BE2C (cell line): ENCODE measurements around the gene ACVR1B.

Experiments
- DNase-seq: peaks from one replicate; pipeline ENCODE4 v3.0.0-alpha.2; 2020
- H3K27me3 ChIP-seq: fragments of 250-450 bp; sonication (Bioruptor Pico); 2 replicates; pipeline ENCODE4 v1.5.1; 2020; ENCODE audit warnings: mild to moderate bottlenecking
- H3K36me3 ChIP-seq: fragments of 250-450 bp; sonication (Bioruptor Pico); 2 replicates; pipeline ENCODE4 v1.5.1; 2020; ENCODE audit warnings: mild to moderate bottlenecking
- H3K4me1 ChIP-seq: fragments of 250-450 bp; sonication (Bioruptor Pico); 2 replicates; pipeline ENCODE4 v1.5.1; 2020
- H3K4me3 ChIP-seq: 2 replicates; pipeline ENCODE4 v1.5.1; 2011; ENCODE audit warnings: low read depth, low read length
- H3K9me3 ChIP-seq: fragments of 250-450 bp; sonication (Bioruptor Pico); 2 replicates; pipeline ENCODE4 v1.5.1; 2020
- CTCF ChIP-seq: IDR thresholded peaks from 2 replicates; pipeline ENCODE4 v1.5.1; 2012; ENCODE audit warnings: mild to moderate bottlenecking, low read depth, low read length

Gene ACVR1B

GRCh38 chr12:51907083-51907855 is 44.2 kb upstream of the ACVR1B start, which contains the start of gene ACVRL1:
Gene ACVRL1, plus strand, starts transcription at chr12:51907504. Its CDS starts 4,971 bp downstream, at chr12:51912475.
- Histone ChIP-seq H3K4me3 (no peak within 1 kb of the TSS; the same call in 1 of the 2 replicates), H3K36me3 (no peaks in the 10 kb centered on the region), H3K27me3 (no peaks in the 10 kb centered on the region), H3K9me3 (no peaks in the 10 kb centered on the region), H3K4me1 (peaks cover 49% of the 10 kb centered on the region)
- TF ChIP-seq CTCF = no peak
- DNase-seq = no peak

DNA sequence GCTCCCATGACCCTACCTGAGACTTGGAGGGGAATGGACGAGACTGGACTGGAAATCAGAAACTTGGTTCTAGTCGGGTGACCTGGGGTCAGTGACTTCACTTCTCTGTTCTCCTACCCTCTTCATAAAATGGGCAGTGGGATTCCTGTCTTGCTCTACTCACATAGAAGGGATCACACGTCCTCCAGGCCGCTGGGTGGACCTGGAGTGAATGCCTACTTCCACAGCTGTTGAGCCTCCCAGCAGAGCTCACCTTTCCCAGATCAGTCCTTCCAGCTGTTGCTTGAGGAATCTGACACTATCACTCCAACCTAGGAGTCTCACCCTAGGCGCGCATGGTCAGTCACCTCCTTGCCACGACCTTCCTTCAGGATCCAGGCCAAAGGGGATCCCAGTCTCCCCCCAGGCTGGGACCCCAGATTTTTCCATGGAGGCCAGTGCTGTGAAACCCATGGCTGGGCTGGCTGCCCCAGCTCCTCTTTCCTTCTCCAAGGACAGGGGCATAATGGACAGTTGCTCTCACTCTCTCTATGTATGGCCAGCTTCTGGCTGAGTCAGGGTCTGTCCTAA is 43.6 kb upstream of the ACVR1B start:
- peaks cover 56% of the 10 kb centered on the region for H3K4me1 ChIP-seq
- H3K4me3 ChIP-seq = no peak overlapping the region
- no peaks in the 10 kb centered on the region for H3K27me3 ChIP-seq
- no peak for TF ChIP-seq CTCF
- H3K9me3 ChIP-seq = no peaks in the 10 kb centered on the region
- DNase-seq = no peak
- H3K36me3 ChIP-seq = no peaks in the 10 kb centered on the region

DNA sequence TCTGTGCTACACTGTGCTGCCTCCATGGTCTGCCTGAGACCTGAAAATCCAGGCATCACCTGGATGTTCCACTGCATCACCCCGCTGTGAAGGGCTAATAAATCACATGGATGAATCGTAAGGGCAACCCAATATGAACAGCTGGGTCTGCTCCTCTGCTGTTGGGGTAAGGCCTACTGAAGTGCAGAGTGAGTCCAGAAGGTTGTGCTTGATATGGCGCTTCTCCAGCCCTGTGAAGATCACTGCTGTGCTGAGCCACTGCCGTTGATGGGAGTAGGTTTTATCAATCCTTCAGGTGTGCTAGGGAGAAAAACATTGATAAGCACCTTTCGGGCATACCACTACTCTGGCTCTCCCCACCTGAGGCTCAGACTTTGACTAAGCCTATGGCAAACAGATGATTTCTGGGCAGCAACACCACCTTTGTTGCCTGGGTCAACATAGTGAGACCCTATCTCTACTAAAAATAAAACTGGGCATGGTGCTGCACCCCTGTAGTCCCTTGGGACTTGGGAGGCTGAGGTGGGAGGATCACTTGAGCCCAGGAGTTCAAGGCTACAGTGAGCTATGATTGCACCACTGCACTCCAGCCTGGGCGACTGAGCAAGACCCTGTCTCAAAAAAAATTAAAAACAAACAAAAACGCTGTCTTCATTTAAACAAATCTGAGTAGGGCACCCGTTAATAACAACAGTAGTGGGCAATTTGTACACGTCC is 42.5 kb upstream of the ACVR1B start:
- no peaks in the 10 kb centered on the region for H3K27me3 ChIP-seq
- DNase-seq = no peak

GRCh38 chr12:51910168-51910567 is 41.3 kb upstream of the ACVR1B start:
- Histone ChIP-seq H3K4me1 (peaks cover 68% of the 10 kb centered on the region), H3K4me3 (no peak overlapping the region), H3K36me3 (no peaks in the 10 kb centered on the region), H3K9me3 (no peaks in the 10 kb centered on the region), H3K27me3 (no peaks in the 10 kb centered on the region)
- DNase-seq = no peak
- no peak for TF ChIP-seq CTCF

More for the DNA sequence above, 42.5 kb upstream of the ACVR1B start:
- Histone ChIP-seq H3K4me3 (no peak overlapping the region), H3K4me1 (peaks cover 64% of the 10 kb centered on the region), H3K9me3 (no peaks in the 10 kb centered on the region), H3K36me3 (no peaks in the 10 kb centered on the region)
- TF ChIP-seq CTCF = no peak

DNA sequence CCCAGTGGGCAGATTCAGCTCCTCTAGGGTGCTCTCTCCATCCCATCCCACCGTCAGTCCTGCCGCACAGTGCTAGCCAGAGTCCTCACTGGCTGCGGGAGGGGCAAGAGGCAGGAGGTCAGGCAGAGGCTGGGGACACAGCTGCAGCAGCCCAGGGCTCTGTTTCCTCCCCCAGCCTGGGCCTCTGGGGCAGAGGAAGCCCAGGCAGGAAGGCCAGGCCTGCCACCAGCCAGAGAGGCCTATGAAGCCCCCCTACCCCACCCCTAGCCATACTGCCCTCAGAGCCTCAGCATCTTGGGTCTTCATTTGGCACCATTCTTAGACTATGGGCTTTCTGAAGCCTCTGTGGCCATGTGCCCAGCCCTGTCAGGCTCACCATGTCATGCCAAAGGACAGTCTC is 40.8 kb upstream of the ACVR1B start:
- DNase-seq = no peak
- no peaks in the 10 kb centered on the region for H3K9me3 ChIP-seq
- no peak for TF ChIP-seq CTCF
- no peaks in the 10 kb centered on the region for H3K36me3 ChIP-seq
- H3K4me1 ChIP-seq = peaks cover 67% of the 10 kb centered on the region
- no peak overlapping the region for H3K4me3 ChIP-seq
- no peaks in the 10 kb centered on the region for H3K27me3 ChIP-seq
